Gastrocnemius medialis (tissue), 4 donors: ENCODE measurements around the gene SEMA3E. TPM values are rescaled to one million over a fixed set of nuclear protein-coding genes. Genes with fewer than 3 reads are reported as not detected.
"Not testable (repeated sequence)": the region's sequence is repeated elsewhere in the genome, so short reads cannot be mapped to it uniquely, and the experiment has no call there.

Source experiments
- ATAC-seq, 2 donors: fragments of 150-250 bp; one replicate each; pipeline ENCODE4 v1.9.1; 2016
- DNase-seq, 2 donors: peaks; one replicate each; pipeline ENCODE4 v3.0.0-alpha.2; 2019
- H3K27ac ChIP-seq, 4 donors: fragments of 200-600 bp; sonication (generic); 1 replicate in 1 of 4; 2 replicates in 3 of 4; pipeline ENCODE4 v1.5.1; 2016 to 2018; ENCODE audit warnings: mild to moderate bottlenecking in 2 of 4, moderate library complexity in 1 of 4
- H3K27me3 ChIP-seq, 3 donors: fragments of 200-600 bp; sonication (generic) in 2 of 3; 1 replicate in 1 of 3; 2 replicates in 2 of 3; pipeline versions ENCODE4 v1.5.1 to v1.6.0; 2016 to 2019; ENCODE audit warnings: mild to moderate bottlenecking in 1 of 3, moderate library complexity in 1 of 3
- H3K36me3 ChIP-seq, 2 donors: fragments of 200-600 bp; sonication (generic) in 1 of 2; one replicate each; pipeline ENCODE4 v1.5.1; 2017 to 2018
- H3K4me1 ChIP-seq, 2 donors: fragments of 200-600 bp; sonication (generic) in 1 of 2; one replicate each; pipeline ENCODE4 v1.5.1; 2016 to 2017; ENCODE audit warnings: mild to moderate bottlenecking in 2 of 2
- H3K4me3 ChIP-seq, 4 donors: fragments of 200-600 bp; sonication (generic) in 3 of 4; 1 replicate in 1 of 4; 2 replicates in 3 of 4; pipeline ENCODE4 v1.5.1; 2016 to 2019; ENCODE audit warnings: mild to moderate bottlenecking in 2 of 4
- H3K9me3 ChIP-seq, 3 donors: fragments of 200-600 bp; sonication (generic) in 2 of 3; 1 replicate in 1 of 3; 2 replicates in 2 of 3; pipeline ENCODE4 v1.5.1; 2016 to 2019
- POLR2A ChIP-seq, 2 donors: fragments of 450-650 bp; IDR thresholded peaks; one replicate each; pipeline ENCODE4 v1.6.1; 2017; ENCODE audit warnings: antibody characterized with exemption in 2 of 2, mild to moderate bottlenecking in 2 of 2, moderate library complexity in 2 of 2
- in situ Hi-C, 4 donors: fragments of 200-750 bp; cut with MboI; loops; one replicate each; pipeline versions ENCODE4 v1.15.0 to v1.8.0; 2017; ENCODE audit warnings: low sequenced_read_pairs in 4 of 4
- intact Hi-C: fragments of 100-400 bp; cut with DNase I; formaldehyde crosslinking; loops from one replicate; pipeline ENCODE4 v1.15.1; 2023; ENCODE audit warnings: low total_unique reads
- total RNA-seq, 4 donors: library from RNA; depleted of rRNA; stranded (reverse); fragments of >200 nt; gene quantifications; one replicate each; pipeline versions ENCODE4 v1.1.0 to v1.2.3, GENCODE V29; 2016
- TF ChIP-seq, protein P1 (sequence below), 5 experiments: fragments of 450-650 bp in 3 of 5; fragments of 200-600 bp in 2 of 5; sonication (generic) in 2 of 5; IDR thresholded peaks in 4 of 5; conservative IDR thresholded peaks in 1 of 5; 1 replicate in 4 of 5; 2 replicates in 1 of 5; pipeline ENCODE4 v1.5.1; 2016 to 2019; ENCODE audit warnings: antibody characterized with exemption in 5 of 5, mild to moderate bottlenecking in 3 of 5, moderate library complexity in 3 of 5

The SEMA3E gene
- total RNA-seq, 4 donors from 2014 or later = 0.22 to 0.41 (median 0.32) TPM; not detected in 1

GRCh38 chr7:83459101-83459929, 189.6 kb downstream of the SEMA3E start:
- H3K36me3 ChIP-seq, DNase-seq, H3K27me3 ChIP-seq, ATAC-seq, intact Hi-C loops, H3K4me3 ChIP-seq, in situ Hi-C loops, H3K9me3 ChIP-seq, H3K27ac ChIP-seq, H3K4me1 ChIP-seq: not testable (repeated sequence)

DNA sequence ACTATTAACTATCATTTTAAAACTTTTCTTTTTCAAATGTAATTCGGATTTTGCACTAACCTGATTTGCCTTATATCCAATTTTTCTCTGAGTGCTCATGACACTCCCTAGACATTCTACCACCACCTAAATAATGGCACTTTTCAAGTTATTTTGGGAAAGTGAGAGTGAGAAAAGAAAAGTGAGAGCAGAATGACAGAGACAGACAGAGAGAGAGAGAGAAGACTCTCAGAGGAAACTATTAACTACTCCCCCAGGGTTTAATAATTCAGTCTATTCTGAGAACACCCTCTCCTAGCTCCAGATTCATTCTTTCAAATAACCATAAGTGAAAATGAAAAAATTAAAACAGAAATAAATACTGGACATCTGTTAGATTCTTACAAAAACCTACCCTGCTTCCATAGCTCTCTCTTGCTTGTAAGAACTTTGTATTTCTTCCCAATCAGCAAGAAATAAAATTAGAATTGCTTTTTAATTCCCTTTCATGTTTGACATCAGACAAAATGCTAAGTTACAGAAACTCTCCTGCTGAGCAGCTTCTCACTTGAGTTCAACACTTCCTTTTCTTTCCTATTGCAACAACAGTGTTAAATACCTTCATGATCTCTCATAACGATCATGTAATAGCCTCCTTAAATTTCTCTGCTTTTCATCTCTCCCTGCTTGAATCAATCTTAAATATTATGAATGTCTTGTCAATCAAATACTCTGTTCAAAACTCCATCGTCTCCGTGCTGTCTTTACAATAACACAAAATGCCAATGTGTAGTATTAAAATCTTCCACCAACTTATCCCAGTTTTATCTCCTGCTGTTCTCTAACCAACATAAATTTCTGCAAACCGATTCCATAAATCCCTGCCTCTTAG, 191.7 kb downstream of the SEMA3E start:
- in situ Hi-C loops = no loop called here
- no peak for TF ChIP-seq POLR2A (IDR thresholded peaks at IDR 0.05)
- TF ChIP-seq, protein P1, sequence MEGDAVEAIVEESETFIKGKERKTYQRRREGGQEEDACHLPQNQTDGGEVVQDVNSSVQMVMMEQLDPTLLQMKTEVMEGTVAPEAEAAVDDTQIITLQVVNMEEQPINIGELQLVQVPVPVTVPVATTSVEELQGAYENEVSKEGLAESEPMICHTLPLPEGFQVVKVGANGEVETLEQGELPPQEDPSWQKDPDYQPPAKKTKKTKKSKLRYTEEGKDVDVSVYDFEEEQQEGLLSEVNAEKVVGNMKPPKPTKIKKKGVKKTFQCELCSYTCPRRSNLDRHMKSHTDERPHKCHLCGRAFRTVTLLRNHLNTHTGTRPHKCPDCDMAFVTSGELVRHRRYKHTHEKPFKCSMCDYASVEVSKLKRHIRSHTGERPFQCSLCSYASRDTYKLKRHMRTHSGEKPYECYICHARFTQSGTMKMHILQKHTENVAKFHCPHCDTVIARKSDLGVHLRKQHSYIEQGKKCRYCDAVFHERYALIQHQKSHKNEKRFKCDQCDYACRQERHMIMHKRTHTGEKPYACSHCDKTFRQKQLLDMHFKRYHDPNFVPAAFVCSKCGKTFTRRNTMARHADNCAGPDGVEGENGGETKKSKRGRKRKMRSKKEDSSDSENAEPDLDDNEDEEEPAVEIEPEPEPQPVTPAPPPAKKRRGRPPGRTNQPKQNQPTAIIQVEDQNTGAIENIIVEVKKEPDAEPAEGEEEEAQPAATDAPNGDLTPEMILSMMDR (IDR thresholded peaks at IDR 0.05 in 4 of 5, conservative IDR thresholded peaks at IDR 0.05 in 1 of 5) = no peak

GRCh38 chr7:83456413-83456812, 192.5 kb downstream of the SEMA3E start:
- TF ChIP-seq, protein P1 (IDR thresholded peaks at IDR 0.05 in 4 of 5, conservative IDR thresholded peaks at IDR 0.05 in 1 of 5) = no peak
- TF ChIP-seq POLR2A (IDR thresholded peaks at IDR 0.05) = no peak
- no peak overlapping the region for H3K4me3 ChIP-seq
- H3K27me3 ChIP-seq = no peaks in the 10 kb centered on the region
- no peaks in the 10 kb centered on the region for H3K4me1 ChIP-seq
- in situ Hi-C loops (no loop called here), intact Hi-C loops (no loop called here)
- ATAC-seq (no peak), DNase-seq (no peak)
- no peak overlapping the region for H3K27ac ChIP-seq
- H3K36me3 ChIP-seq = no peaks in the 10 kb centered on the region
- no peaks in the 10 kb centered on the region for H3K9me3 ChIP-seq

More for the DNA sequence above, 191.7 kb downstream of the SEMA3E start:
- DNase-seq (no peak), ATAC-seq (no peak)
- Histone ChIP-seq H3K27ac (no peak overlapping the region), H3K4me1 (no peaks in the 10 kb centered on the region), H3K4me3 (no peak overlapping the region), H3K36me3 (no peaks in the 10 kb centered on the region), H3K27me3 (no peaks in the 10 kb centered on the region), H3K9me3 (no peaks in the 10 kb centered on the region)
- intact Hi-C loops = no loop called here

GRCh38 chr7:83455612-83456011, 193.3 kb downstream of the SEMA3E start:
- H3K27ac ChIP-seq = no peak overlapping the region
- in situ Hi-C loops = no loop called here
- TF ChIP-seq POLR2A (IDR thresholded peaks at IDR 0.05) = no peak
- TF ChIP-seq, protein P1 (IDR thresholded peaks at IDR 0.05 in 4 of 5, conservative IDR thresholded peaks at IDR 0.05 in 1 of 5) = no peak

GRCh38 chr7:83452256-83452655, 196.7 kb downstream of the SEMA3E start:
- no peak overlapping the region for H3K4me3 ChIP-seq
- DNase-seq (no peak), ATAC-seq (no peak)
- no peak overlapping the region for H3K27ac ChIP-seq
- in situ Hi-C loops = no loop called here
- H3K36me3 ChIP-seq = no peaks in the 10 kb centered on the region
- TF ChIP-seq, protein P1 (IDR thresholded peaks at IDR 0.05 in 4 of 5, conservative IDR thresholded peaks at IDR 0.05 in 1 of 5) = no peak
- no peak for TF ChIP-seq POLR2A (IDR thresholded peaks at IDR 0.05)
- H3K9me3 ChIP-seq = no peaks in the 10 kb centered on the region
- no peaks in the 10 kb centered on the region for H3K4me1 ChIP-seq
- intact Hi-C loops = no loop called here
- H3K27me3 ChIP-seq = no peaks in the 10 kb centered on the region

More at GRCh38 chr7:83455612-83456011, 193.3 kb downstream of the SEMA3E start:
- H3K36me3 ChIP-seq = no peaks in the 10 kb centered on the region
- DNase-seq (no peak), ATAC-seq (no peak)
- H3K9me3 ChIP-seq = no peaks in the 10 kb centered on the region
- H3K4me3 ChIP-seq = no peak overlapping the region
- H3K4me1 ChIP-seq = no peaks in the 10 kb centered on the region
- no peaks in the 10 kb centered on the region for H3K27me3 ChIP-seq
- intact Hi-C loops = no loop called here
